ENCODE measurements around the gene ADD1.

ADD1 gene

DNA sequence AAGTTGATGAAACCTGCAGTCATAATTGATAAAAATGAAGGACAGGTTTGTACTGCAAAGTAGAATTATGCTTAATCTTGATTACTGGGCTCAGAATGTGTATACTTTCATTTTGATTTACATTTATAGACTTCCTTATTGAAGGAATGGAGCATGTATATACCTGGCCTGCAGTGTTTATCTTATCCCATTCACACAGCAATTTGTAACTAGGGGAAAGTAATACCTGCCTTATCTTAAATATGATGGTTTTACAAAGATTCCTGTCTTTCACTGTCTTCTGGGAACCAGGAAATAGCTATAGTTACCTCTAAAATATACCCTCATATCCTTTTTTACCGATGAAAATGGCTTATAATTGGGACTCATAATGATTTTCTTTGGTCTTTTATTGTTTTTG lies 29.7 kb downstream of the ADD1 start:
- peaks cover 55% of the 10 kb centered on the region for H4K20me1 ChIP-seq
- H3K4me3 ChIP-seq, result no peak overlapping the region
- H3K27me3 ChIP-seq, result no peaks in the 10 kb centered on the region
- H3K9ac ChIP-seq, result no peak overlapping the region
- H3K4me2 ChIP-seq, result peak overlapping the region; percentile 44
- peaks cover 69% of the 10 kb centered on the region for H3K4me1 ChIP-seq
- no peaks in the 10 kb centered on the region for H3K9me3 ChIP-seq
- no peak for TF ChIP-seq Cebpa-rat (IDR thresholded peaks at IDR 0.05)
- peaks cover 35% of the 10 kb centered on the region for H3K36me3 ChIP-seq
- H3K27ac ChIP-seq, result peak overlapping the region; percentile 11; the same call in 1 of the 2 replicates

DNA sequence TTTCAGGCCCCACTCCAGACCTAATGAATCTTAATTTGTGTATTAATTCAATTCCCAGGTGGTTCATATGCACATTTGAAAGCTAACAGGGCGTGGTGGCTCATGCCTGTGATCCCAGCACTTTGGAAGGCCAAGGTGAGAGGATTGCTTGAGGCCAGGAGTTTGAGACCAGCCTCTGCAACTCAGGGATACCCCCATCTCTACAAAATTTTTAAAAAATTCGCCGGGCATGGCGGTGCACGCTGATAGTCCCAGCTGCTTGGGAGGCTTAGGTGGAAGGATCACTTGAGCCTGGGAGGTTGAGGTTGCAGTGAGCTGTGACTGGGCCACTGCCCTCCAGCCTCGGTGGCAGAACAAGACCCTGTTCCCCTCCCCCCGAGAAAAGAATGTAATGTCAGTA lies 31.2 kb downstream of the ADD1 start:
- Histone ChIP-seq H3K4me3 (no peak overlapping the region), H3K4me1 (peaks cover 54% of the 10 kb centered on the region), H3K9me3 (no peaks in the 10 kb centered on the region), H3K27ac (no peak overlapping the region), H3K36me3 (peaks cover 50% of the 10 kb centered on the region), H3K9ac (no peak overlapping the region), H3K4me2 (0 out of 2 replicates have a peak overlapping the region, but pooled peaks have one; percentile 7), H3K27me3 (no peaks in the 10 kb centered on the region), H4K20me1 (peaks cover 55% of the 10 kb centered on the region)
- no peak for TF ChIP-seq Cebpa-rat (IDR thresholded peaks at IDR 0.05)

DNA sequence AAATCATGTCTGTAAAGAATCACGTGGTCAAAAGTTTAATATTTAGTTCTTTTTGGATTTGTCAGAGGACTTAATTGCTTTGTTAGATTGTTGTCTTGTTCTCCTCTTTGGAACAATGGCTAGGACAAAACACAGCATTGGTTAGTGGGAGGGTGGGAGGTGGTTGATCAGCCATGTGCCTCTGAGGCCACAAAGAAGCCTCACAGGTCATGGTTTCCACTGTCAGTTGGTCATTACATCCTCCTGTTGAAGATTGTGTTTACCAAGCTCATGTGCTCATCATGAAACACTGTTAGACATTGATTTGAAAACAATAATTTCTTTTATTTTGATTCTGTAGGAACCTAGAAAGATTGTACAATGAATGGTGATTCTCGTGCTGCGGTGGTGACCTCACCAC lies 31.9 kb downstream of the ADD1 start:
- H3K27ac ChIP-seq, result no peak overlapping the region
- peaks cover 50% of the 10 kb centered on the region for H4K20me1 ChIP-seq
- TF ChIP-seq Cebpa-rat (IDR thresholded peaks at IDR 0.05), result no peak
- H3K4me3 ChIP-seq, result no peak overlapping the region
- H3K9ac ChIP-seq, result no peak overlapping the region
- H3K36me3 ChIP-seq, result peaks cover 53% of the 10 kb centered on the region
- H3K27me3 ChIP-seq, result no peaks in the 10 kb centered on the region
- no peak overlapping the region for H3K4me2 ChIP-seq
- H3K4me1 ChIP-seq, result peaks cover 47% of the 10 kb centered on the region
- no peaks in the 10 kb centered on the region for H3K9me3 ChIP-seq

DNA sequence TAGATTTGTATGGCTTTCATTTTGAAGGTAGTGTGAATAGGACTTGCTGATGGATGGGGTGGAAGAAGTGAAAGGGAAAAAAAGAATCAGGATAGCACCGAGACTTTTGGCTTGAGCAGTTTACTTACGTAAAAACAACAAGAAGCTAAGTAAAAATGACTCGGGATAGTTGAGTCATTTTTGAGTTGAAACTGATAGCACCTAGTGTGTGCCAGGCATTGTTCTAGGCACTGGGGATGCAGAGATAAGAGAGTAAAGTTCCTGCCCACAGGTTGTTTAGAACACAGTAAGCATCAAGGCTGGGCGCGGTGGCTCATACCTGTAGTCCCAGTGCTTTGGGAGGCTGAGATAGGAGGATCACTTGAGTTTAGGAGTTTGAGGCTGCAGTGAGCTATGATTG lies 34.7 kb downstream of the ADD1 start:
- Histone ChIP-seq H3K4me3 (no peak overlapping the region), H3K27ac (no peak overlapping the region), H3K4me2 (no peak overlapping the region), H3K4me1 (peaks cover 19% of the 10 kb centered on the region), H4K20me1 (peaks cover 51% of the 10 kb centered on the region), H3K9ac (no peak overlapping the region), H3K36me3 (peaks cover 77% of the 10 kb centered on the region), H3K9me3 (no peaks in the 10 kb centered on the region), H3K27me3 (no peaks in the 10 kb centered on the region)
- no peak for TF ChIP-seq Cebpa-rat (IDR thresholded peaks at IDR 0.05)

DNA sequence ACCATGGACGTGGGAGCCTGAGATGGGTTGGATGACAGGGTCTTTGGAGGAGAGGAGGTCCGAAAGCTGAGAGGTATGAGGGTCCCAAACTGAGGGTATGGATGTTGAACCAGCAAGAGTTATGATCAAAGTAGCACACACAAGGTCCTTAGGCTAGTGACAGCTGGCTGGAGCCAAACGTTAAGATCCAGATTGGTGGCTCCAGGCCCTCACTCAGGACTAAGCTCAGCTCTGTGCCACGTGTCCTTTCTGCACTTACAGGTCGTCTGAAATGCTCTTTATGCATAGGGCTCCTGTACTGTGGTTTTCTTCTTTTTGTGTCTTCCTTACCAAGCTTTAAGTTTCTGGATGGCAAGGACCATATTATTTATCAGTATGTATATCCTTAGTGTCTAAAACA lies 35.4 kb downstream of the ADD1 start:
- no peak overlapping the region for H3K4me3 ChIP-seq
- no peak overlapping the region for H3K27ac ChIP-seq
- no peak for TF ChIP-seq Cebpa-rat (IDR thresholded peaks at IDR 0.05)
- H3K36me3 ChIP-seq, result peaks cover 83% of the 10 kb centered on the region
- H3K4me2 ChIP-seq, result no peak overlapping the region
- H3K4me1 ChIP-seq, result peaks cover 13% of the 10 kb centered on the region
- H3K27me3 ChIP-seq, result no peaks in the 10 kb centered on the region
- H4K20me1 ChIP-seq, result peaks cover 51% of the 10 kb centered on the region
- H3K9me3 ChIP-seq, result no peaks in the 10 kb centered on the region
- H3K9ac ChIP-seq, result no peak overlapping the region

DNA sequence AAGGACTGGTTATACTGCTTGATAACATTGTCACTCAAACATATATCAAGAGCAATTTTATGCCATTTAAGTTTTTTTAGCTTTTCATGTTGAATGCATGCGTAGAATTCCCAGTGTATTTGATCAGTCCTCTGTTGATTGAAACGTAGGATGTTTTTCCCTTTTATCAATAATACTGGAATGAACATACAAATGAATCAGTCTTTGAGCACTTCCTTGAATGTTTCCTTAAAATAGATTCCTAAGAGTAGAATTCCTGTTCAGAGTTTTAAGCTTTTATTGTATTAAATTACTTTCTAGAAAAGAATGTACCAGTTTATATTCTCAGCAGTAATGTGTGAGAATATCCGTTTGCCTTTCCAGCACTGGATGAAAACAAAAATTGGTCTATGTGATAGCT lies 37.8 kb downstream of the ADD1 start:
- Histone ChIP-seq H3K27me3 (no peaks in the 10 kb centered on the region), H3K36me3 (peaks cover 92% of the 10 kb centered on the region), H4K20me1 (peaks cover 49% of the 10 kb centered on the region), H3K9me3 (no peaks in the 10 kb centered on the region), H3K27ac (no peak overlapping the region), H3K4me2 (no peak overlapping the region), H3K4me3 (no peak overlapping the region), H3K4me1 (no peaks in the 10 kb centered on the region), H3K9ac (no peak overlapping the region)
- TF ChIP-seq Cebpa-rat (IDR thresholded peaks at IDR 0.05), result no peak

DNA sequence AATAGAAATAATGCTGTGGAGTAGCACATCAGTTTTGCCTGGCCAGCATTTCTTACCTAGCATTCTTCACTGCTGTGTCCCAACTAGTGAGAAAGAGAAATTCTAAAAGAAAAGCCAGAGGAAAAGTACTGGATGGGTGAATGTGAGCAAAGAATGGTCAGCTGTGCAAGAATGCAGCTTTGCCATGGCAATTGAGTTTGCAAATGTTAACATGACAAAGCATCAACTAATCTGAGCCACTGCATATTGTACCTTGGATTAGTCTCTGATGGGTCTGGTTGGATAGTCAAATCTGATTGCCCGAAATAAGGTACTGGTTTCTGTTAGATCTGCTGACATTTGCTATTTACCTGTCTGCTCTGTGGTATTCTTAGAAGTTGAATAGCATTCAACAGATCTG lies 38.7 kb downstream of the ADD1 start:
- no peak overlapping the region for H3K9ac ChIP-seq
- H3K4me3 ChIP-seq, result no peak overlapping the region
- no peak overlapping the region for H3K4me2 ChIP-seq
- H3K36me3 ChIP-seq, result peaks cover 91% of the 10 kb centered on the region
- peaks cover 45% of the 10 kb centered on the region for H4K20me1 ChIP-seq
- H3K9me3 ChIP-seq, result no peaks in the 10 kb centered on the region
- H3K27ac ChIP-seq, result no peak overlapping the region
- no peaks in the 10 kb centered on the region for H3K4me1 ChIP-seq
- TF ChIP-seq Cebpa-rat (IDR thresholded peaks at IDR 0.05), result no peak
- no peaks in the 10 kb centered on the region for H3K27me3 ChIP-seq

DNA sequence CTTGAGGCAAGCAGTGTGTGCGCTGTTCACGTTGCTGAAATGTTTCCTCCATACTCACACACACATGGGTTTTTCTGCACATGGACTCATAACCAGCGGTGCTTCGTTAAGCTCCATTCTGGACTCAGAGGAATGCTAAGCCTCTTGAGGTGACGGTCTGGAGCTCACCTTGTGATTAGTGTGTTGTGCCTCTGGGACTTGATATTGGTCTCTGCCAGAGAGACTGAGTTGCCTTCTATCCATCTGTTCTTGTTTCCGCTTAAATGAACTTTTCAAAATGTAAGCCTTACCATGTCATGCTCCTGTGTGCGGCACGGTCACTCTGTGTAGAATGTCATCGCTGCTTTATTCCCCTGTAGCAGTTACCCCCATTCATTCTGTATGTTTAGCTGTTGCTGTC lies 42.5 kb downstream of the ADD1 start:
- Histone ChIP-seq H3K4me2 (no peak overlapping the region), H3K9ac (no peak overlapping the region; the same call in 1 of the 2 replicates), H4K20me1 (peaks cover 34% of the 10 kb centered on the region), H3K4me1 (no peaks in the 10 kb centered on the region), H3K27ac (no peak overlapping the region), H3K4me3 (no peak overlapping the region), H3K9me3 (no peaks in the 10 kb centered on the region), H3K27me3 (no peaks in the 10 kb centered on the region), H3K36me3 (peaks cover 88% of the 10 kb centered on the region)
- no peak for TF ChIP-seq Cebpa-rat (IDR thresholded peaks at IDR 0.05)

DNA sequence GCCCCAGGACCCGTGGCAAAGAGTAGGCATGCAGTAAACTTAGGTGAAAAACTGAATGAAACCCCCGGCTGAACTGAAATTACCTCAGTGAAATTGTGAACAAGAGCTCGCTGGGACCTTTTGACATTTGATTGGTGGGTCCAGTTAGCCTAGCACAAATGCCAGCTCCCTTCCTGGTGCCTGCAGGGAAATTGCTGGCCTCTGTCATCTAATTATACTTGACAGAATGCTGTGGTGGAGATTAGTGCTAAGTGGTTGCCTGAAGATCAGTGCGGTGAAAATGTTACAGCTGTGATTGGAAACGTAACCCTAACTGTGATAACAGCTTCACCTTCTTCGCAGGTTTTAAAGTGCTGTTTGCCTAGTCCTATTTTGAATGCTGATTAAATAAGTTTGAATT lies 43.0 kb downstream of the ADD1 start:
- Histone ChIP-seq H3K9ac (no peak overlapping the region; the same call in 1 of the 2 replicates), H3K4me3 (no peak overlapping the region), H3K4me1 (no peaks in the 10 kb centered on the region), H3K27ac (no peak overlapping the region), H4K20me1 (peaks cover 39% of the 10 kb centered on the region), H3K36me3 (peaks cover 88% of the 10 kb centered on the region), H3K9me3 (no peaks in the 10 kb centered on the region), H3K4me2 (no peak overlapping the region), H3K27me3 (no peaks in the 10 kb centered on the region)
- TF ChIP-seq Cebpa-rat (IDR thresholded peaks at IDR 0.05), result no peak

DNA sequence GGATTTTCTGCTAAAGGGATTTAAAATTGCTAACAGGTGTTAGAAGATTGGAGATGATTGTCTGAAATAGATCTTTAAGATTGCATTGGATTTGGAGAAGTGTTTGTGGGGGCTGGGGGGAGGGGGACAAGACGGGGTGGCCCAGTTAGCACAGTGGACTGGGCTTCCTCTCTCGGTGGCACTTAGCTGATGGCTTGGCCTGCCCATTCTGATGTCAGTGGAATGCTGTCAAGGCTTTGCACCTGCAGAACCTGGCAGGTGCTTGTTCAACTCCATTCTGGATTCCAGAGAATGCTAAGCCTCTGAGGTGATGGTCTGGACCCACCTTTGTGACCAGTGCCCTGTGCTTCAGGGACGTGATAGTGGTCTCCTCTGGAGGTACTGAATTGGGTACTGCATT lies 43.7 kb downstream of the ADD1 start:
- H3K4me2 ChIP-seq, result no peak overlapping the region
- peaks cover 35% of the 10 kb centered on the region for H4K20me1 ChIP-seq
- no peak overlapping the region for H3K4me3 ChIP-seq
- H3K4me1 ChIP-seq, result no peaks in the 10 kb centered on the region
- H3K9me3 ChIP-seq, result no peaks in the 10 kb centered on the region
- no peak for TF ChIP-seq Cebpa-rat (IDR thresholded peaks at IDR 0.05)
- H3K27me3 ChIP-seq, result no peaks in the 10 kb centered on the region
- peaks cover 83% of the 10 kb centered on the region for H3K36me3 ChIP-seq
- H3K27ac ChIP-seq, result no peak overlapping the region
- H3K9ac ChIP-seq, result no peak overlapping the region

DNA sequence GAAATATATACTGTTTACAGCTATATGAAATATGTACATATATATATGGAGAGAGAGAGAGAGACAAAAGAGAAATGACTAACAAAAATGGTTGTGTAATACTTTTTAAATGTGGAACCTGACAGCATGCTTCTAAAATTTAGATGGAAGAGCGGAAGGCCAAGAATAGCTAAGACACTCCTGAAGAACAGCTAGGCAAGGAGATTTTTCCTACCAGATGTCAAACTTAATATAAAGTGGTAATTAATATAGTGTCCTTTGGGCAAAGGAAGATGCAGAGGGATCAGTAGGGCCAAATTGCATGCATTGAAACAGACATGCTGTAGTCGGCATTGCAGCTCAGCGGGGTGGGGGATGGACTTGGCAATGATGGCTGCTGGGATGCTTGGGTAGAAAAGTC lies 45.2 kb downstream of the ADD1 start:
- Histone ChIP-seq H3K9me3 (no peaks in the 10 kb centered on the region), H3K4me2 (no peak overlapping the region), H3K9ac (no peak overlapping the region), H3K27me3 (no peaks in the 10 kb centered on the region), H3K4me3 (no peak overlapping the region), H3K36me3 (peaks cover 83% of the 10 kb centered on the region), H4K20me1 (peaks cover 27% of the 10 kb centered on the region), H3K4me1 (no peaks in the 10 kb centered on the region), H3K27ac (no peak overlapping the region)
- TF ChIP-seq Cebpa-rat (IDR thresholded peaks at IDR 0.05), result no peak

All from BLaER1 (cell line).